GM12801 (cell line): ENCODE measurements around the gene PIGV.

Experiments
- CTCF ChIP-seq: IDR thresholded peaks from one replicate; pipeline ENCODE4 v1.5.1; 2011; ENCODE audit warnings: control low read depth; ENCODE audit not compliant: insufficient read length; ENCODE audit errors: extremely low read depth

Gene PIGV

GRCh38 chr1:26745191-26745590, 42.6 kb upstream of the PIGV start:
- TF ChIP-seq CTCF, result no peak

GRCh38 chr1:26747048-26747447, 40.7 kb upstream of the PIGV start:
- no peak for TF ChIP-seq CTCF

- no peak for TF ChIP-seq CTCF
These were observed 39.4 kb upstream of the PIGV start for GRCh38 chr1:26748351-26748750.

- TF ChIP-seq CTCF, result no peak
These were observed 38.3 kb upstream of the PIGV start for GRCh38 chr1:26749458-26749857.

- TF ChIP-seq CTCF, result no peak
These were observed 37.3 kb upstream of the PIGV start for GRCh38 chr1:26750428-26750827.

- no peak for TF ChIP-seq CTCF
These were observed 35.2 kb upstream of the PIGV start for GRCh38 chr1:26752519-26752918.

GRCh38 chr1:26754086-26754874, 33.5 kb upstream of the PIGV start:
- TF ChIP-seq CTCF, result no peak
